Keratinocyte (primary cell): Measurements from ENCODE around the gene ZNF786. TPM values are rescaled to one million over a fixed set of nuclear protein-coding genes. Genes with fewer than 3 reads are reported as not detected.

Source experiments
- DNase-seq: peaks from one replicate; pipeline ENCODE4 v3.0.0-alpha.2; 2011; ENCODE audit warnings: low read depth, missing footprints, low spot score
- FAIRE-seq: peaks from 2 replicates; lab custom pipeline; 2011; peaks lifted over from hg19 to GRCh38; lab: Jason Lieb, UNC
- H2AFZ ChIP-seq: 2 replicates; pipeline ENCODE4 v1.6.0; 2012; ENCODE audit warnings: low read length, control low read depth, inconsistent platforms; ENCODE audit not compliant: control insufficient read depth
- H3K27ac ChIP-seq: 2 replicates; pipeline ENCODE4 v1.5.1; 2011; ENCODE audit warnings: low read length; ENCODE audit not compliant: control insufficient read depth, insufficient read depth
- H3K27me3 ChIP-seq: 3 replicates; pipeline ENCODE4 v1.6.0; 2011; ENCODE audit warnings: low read length; ENCODE audit not compliant: control insufficient read depth, insufficient read depth; ENCODE audit errors: extremely low read depth
- H3K36me3 ChIP-seq, 2 experiments: 2 replicates in 1 of 2; 3 replicates in 1 of 2; pipeline ENCODE4 v1.5.1; 2011; ENCODE audit warnings: low read length in 2 of 2, mild to moderate bottlenecking in 1 of 2; ENCODE audit not compliant: control insufficient read depth in 2 of 2, insufficient read depth in 2 of 2; ENCODE audit errors: extremely low read depth in 1 of 2
- H3K4me1 ChIP-seq: 3 replicates; pipeline ENCODE4 v1.5.1; 2011; ENCODE audit warnings: low read length; ENCODE audit not compliant: control insufficient read depth, insufficient read depth; ENCODE audit errors: extremely low read depth
- H3K4me2 ChIP-seq: 3 replicates; pipeline ENCODE4 v1.6.0; 2011; ENCODE audit warnings: low read depth, low read length; ENCODE audit not compliant: control insufficient read depth, insufficient read depth; ENCODE audit errors: extremely low read depth
- H3K4me3 ChIP-seq, 3 experiments: fragments of 200-600 bp in 1 of 3; sonication (generic) in 1 of 3; 2 replicates in 2 of 3; 3 replicates in 1 of 3; pipeline ENCODE4 v1.5.1; 2011 to 2016; ENCODE audit warnings: low read length in 3 of 3, mild to moderate bottlenecking in 3 of 3, control low read depth in 2 of 3, inconsistent platforms in 1 of 3, low read depth in 1 of 3, mixed read lengths in 1 of 3, mixed run types in 1 of 3, moderate library complexity in 1 of 3; ENCODE audit not compliant: control insufficient read depth in 2 of 3, insufficient read depth in 2 of 3; ENCODE audit errors: extremely low read depth in 1 of 3
- H3K79me2 ChIP-seq: 2 replicates; pipeline ENCODE4 v1.6.0; 2012; ENCODE audit warnings: low read length; ENCODE audit not compliant: control insufficient read depth, insufficient read depth
- H3K9ac ChIP-seq: 3 replicates; pipeline ENCODE4 v1.6.0; 2011; ENCODE audit warnings: low read length; ENCODE audit not compliant: control insufficient read depth, insufficient read depth; ENCODE audit errors: extremely low read depth
- H3K9me1 ChIP-seq: 3 replicates; pipeline ENCODE4 v1.6.0; 2011; ENCODE audit warnings: low read length; ENCODE audit not compliant: control insufficient read depth, insufficient read depth; ENCODE audit errors: extremely low read depth
- H3K9me3 ChIP-seq: 2 replicates; pipeline ENCODE4 v1.5.1; 2012; ENCODE audit warnings: low read depth, low read length; ENCODE audit not compliant: control insufficient read depth
- H4K20me1 ChIP-seq: 3 replicates; pipeline ENCODE4 v1.6.0; 2011; ENCODE audit warnings: low read length; ENCODE audit not compliant: control insufficient read depth, insufficient read depth; ENCODE audit errors: extremely low read depth
- CTCF ChIP-seq, 3 experiments: IDR thresholded peaks in 1 of 3; conservative IDR thresholded peaks in 1 of 3; optimal IDR thresholded peaks in 1 of 3; 2 replicates in 2 of 3; 3 replicates in 1 of 3; pipeline versions ENCODE3 to v1.5.1; 2011; ENCODE audit warnings: low read length in 3 of 3, mild to moderate bottlenecking in 3 of 3, moderate library complexity in 2 of 3, control low read depth in 1 of 3, inconsistent platforms in 1 of 3; ENCODE audit not compliant: insufficient read depth in 2 of 3; ENCODE audit errors: extremely low read depth in 1 of 3
- EZH2 ChIP-seq: IDR thresholded peaks from one replicate; pipeline ENCODE4 v1.6.1; 2012; ENCODE audit warnings: inconsistent platforms, mild to moderate bottlenecking, low read length, moderate library complexity
- dilution Hi-C: fragments of 300-500 bp; cut with MboI; formaldehyde crosslinking; loops from one replicate; pipeline ENCODE4 v1.7.0; 2020; ENCODE audit warnings: low sequenced_read_pairs; ENCODE audit not compliant: extremely low pct_ligation_motif_present
- polyA plus RNA-seq, 5 experiments: library from polyadenylated mRNA; depleted of rRNA in 3 of 5; stranded (reverse) in 3 of 5; stranded (forward) in 1 of 5; unstranded in 1 of 5; fragments of >200 nt; gene quantifications; 1 replicate in 1 of 5; 2 replicates in 3 of 5; 3 replicates in 1 of 5; pipeline versions ENCODE4 v1.2.1 to v1.2.3, GENCODE V29; 2011 to 2012; ENCODE audit warnings: missing spikeins in 2 of 5, low read depth in 1 of 5, low replicate concordance in 1 of 5
- small RNA-seq, 3 experiments: library from RNA; depleted of rRNA; stranded (forward); fragments of <200 nt; gene quantifications; one replicate each; pipeline ENCODE3, GENCODE V24; 2012; ENCODE audit warnings: low read depth in 3 of 3, low replicate concordance in 1 of 3; ENCODE audit not compliant: insufficient read length in 3 of 3

ZNF786 gene
- polyA plus RNA-seq, 1 donor (not counting 4 experiments of a cell fraction or from before 2014, with no cell fraction given) = 2.8 TPM

GRCh38 chr7:149020483-149020882 is 70.0 kb downstream of the ZNF786 start:
- Histone ChIP-seq H3K9me1 (no peaks in the 10 kb centered on the region), H2AFZ (no peak overlapping the region), H3K27ac (no peak overlapping the region), H3K4me1 (no peaks in the 10 kb centered on the region), H3K9ac (no peak overlapping the region), H3K27me3 (no peaks in the 10 kb centered on the region), H3K79me2 (peaks cover 46% of the 10 kb centered on the region), H3K9me3 (no peaks in the 10 kb centered on the region), H3K4me2 (no peak overlapping the region), H4K20me1 (peaks cover 6% of the 10 kb centered on the region), H3K36me3 (peaks cover 10 to 27% of the 10 kb centered on the region in 2 experiments), H3K4me3 (no peak overlapping the region)
- DNase-seq (no peak), FAIRE-seq (no peak)
- TF ChIP-seq EZH2 = no peak
- no peak for TF ChIP-seq CTCF (optimal IDR thresholded peaks at IDR 0.05 in 1 of 3, IDR thresholded peaks at IDR 0.05 in 1 of 3, conservative IDR thresholded peaks at IDR 0.05 in 1 of 3; ENCODE audit: extremely low read depth in 1 of 3, insufficient read depth in 2 of 3, low read length in 3 of 3)
- dilution Hi-C loops = no loop called here

Small RNA genes within 50 kb of the gene (small RNA-seq; reads per million reads assigned to genes)
- gene COX6B1P1 (0 reads per million in 3 experiments), gene RN7SL521P (0 reads per million in 3 experiments), gene RNU6-650P (0 to 1.0 (median 0.07) reads per million in 3 experiments)

Other genes with a start within 250 kb of the ZNF786 start
- gene EZH2, start 206.4 kb downstream of the ZNF786 start, polyA plus RNA-seq = 6.7 to 16.0 TPM (median 11.5 TPM) in 3 replicates
- gene PDIA4, start 62.2 kb downstream of the ZNF786 start, polyA plus RNA-seq = 97.1 to 270 TPM (median 145 TPM) in 3 replicates
- gene ZNF425, start 35.6 kb upstream of the ZNF786 start, polyA plus RNA-seq = 1.5 to 2.3 TPM (median 1.8 TPM) in 3 replicates
- gene ZNF398, start 56.7 kb upstream of the ZNF786 start, polyA plus RNA-seq = 7.4 to 8.6 TPM (median 7.5 TPM) in 3 replicates
- gene ZNF282, start 104.8 kb upstream of the ZNF786 start, polyA plus RNA-seq = 12.1 to 14.7 TPM (median 13.1 TPM) in 3 replicates
- 2.9 to 6.8 TPM (median 3.8 TPM) in 3 replicates for gene ZNF212, start 148.9 kb upstream of the ZNF786 start, polyA plus RNA-seq
- gene ZNF783, start 171.5 kb upstream of the ZNF786 start, polyA plus RNA-seq = 4.2 to 6.0 TPM (median 5.0 TPM) in 3 replicates